Activated CD4-positive, alpha-beta T cell treated with anti-CD3 and anti-CD28 coated beads, Interleukin-2, amount 50 U/mL, for 16 hours (primary cell): ENCODE results near the gene ARHGAP25.
"Not testable (repeated sequence)": the region's sequence is repeated elsewhere in the genome, so short reads cannot be mapped to it uniquely, and the experiment has no call there.

Experiments used
- DNase-seq: peaks from one replicate; pipeline ENCODE4 v3.0.0-alpha.2; 2020

The ARHGAP25 gene

DNA sequence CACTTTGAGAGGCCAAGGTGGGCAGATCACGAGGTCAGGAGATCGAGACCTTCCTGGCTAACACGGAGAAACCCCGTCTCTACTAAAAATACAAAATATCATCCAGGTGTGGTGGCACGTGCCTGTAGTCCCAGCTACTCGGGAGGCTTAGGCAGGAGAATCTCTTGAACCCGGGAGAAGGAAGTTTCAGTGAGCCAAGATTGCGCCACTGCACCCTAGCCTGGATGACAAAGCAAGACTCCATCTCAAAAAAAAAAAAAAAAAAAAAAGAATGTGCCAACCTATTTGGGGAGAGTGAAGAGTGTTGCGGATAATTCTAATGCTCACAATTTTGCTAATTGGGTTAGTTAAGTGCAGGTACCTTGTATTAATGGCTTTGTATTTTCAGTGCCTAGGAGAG, 67.5 kb downstream of the ARHGAP25 start:
- not testable (repeated sequence) for DNase-seq

DNA sequence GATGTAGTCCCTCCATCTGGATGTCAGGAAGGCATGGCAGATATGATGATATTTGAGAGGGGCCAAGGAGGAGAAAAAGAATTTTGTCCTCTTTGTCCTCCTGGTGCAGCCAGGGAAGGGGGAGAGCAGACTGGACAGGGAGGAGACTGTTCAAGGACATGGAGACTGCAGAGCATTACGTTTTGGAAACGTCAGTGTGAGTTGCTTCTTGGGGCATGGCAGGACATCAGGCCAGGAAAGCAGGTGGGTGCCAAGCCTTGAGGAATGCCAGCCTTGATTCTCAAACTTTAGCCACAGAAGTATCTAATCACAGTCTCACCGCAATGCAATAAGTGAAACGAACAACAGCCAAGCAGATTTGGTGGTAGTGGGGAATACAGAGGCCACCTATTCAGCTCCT, 70.4 kb downstream of the ARHGAP25 start:
- no peak for DNase-seq

DNA sequence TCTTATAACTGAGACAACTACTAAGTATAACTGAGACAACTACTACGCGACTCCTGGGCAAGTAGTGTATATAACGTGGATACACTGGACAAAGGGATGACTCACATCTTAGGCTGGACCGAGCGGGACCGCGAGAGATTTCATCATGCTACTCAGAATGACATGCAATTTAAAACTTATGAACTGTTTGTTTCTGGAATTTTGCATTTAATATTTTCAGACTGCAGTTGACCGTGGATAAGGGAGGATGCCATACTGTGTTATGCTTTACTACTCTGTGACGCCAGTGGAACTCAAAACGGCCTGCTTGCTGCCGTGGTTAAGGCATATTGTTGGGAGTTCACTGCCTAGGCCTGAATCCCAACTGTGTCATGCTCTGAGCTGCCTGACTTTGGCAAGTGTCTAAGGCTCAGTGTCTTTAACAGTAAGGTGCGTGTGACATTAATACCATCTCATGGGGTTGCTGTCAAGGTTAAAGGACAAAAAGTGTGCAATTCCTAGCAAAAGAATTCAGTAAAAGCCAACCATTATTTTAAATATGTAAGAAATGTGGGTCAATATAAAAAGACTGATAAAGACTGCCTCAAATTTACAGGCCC, 72.0 kb downstream of the ARHGAP25 start:
- no peak for DNase-seq

DNA sequence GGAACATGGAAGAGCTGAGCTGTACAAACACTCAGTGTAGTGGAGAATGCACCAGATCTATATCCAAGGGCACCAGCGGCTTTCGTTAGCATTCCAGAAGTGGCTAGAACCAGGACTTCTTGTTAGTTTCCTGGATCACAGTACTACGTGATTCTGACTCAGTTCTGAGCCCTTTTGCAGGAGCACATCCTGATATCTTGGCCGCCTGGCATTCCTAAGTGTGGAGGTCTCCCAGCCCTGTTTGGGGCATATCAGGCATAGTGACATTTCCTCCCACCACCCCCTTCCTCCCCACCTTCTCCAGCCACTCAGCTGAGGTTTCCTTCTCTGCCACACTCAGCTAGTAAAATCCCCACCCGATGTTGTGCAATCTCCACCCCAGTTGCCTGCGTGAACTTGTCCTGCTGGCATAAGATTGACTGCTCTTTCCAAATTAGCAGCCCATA, 73.2 kb downstream of the ARHGAP25 start:
- DNase-seq = no peak

DNA sequence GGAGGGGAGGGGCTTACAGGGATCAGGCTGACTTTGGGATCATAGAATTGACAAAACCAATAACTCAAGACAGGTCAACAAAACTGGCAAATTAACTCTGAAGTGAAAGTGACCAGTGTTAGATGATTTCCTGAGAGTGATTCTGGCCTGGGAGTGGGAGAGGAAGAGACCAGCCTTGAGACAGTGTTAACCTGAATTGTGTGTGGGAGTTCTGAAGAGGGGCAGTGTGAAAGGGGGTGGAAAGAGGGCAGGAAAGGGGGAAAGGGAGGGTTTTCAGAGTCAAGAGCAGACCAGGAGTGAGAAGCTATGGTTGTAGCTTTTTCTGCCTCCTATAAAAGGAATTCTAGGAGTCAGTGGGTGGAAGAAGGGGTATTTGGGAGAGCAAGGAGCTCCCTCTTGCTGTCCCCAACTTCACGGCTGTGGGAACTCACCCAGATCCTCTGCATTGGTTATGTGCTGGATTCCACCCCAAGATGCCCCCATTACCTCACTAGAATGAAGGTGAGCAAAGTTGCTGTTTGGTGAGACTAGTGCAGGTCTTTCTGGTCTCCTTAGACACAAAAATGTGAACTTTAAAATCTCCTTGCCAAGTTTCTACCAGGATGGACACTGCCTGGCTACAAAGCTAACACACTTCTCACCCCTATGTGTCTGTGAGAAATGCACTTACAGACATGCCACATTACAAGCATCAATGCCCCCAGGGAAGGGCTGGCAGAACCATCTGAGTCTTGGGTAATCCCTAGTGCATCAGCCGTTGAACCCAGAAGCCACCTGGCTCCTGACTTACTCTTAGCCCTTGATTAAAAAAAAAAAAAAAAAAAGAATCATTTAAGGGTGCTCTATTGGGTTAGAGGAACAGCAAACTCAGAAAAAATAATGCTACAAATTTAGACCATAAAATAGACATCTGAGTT, 75.0 kb downstream of the ARHGAP25 start:
- DNase-seq = no peak

DNA sequence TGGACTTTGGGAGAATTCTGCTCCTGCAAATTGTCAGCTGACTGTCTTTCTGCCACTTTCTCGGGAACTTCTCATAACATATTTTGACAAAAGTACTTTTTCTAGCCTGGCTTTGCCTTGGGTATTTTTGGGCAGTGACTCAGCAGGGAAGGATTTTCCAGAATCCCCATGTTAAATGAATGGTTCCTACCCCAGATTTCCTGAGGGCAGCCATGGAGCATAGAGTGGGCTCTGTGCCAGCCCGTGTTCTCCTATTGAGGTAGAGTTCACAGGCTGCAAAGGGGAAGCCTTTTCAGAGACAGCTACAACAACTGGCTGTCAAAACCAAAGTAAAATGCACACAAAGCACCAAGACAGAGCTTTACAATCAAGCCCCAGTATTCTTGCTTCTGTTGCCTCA, 76.8 kb downstream of the ARHGAP25 start:
- no peak for DNase-seq

DNA sequence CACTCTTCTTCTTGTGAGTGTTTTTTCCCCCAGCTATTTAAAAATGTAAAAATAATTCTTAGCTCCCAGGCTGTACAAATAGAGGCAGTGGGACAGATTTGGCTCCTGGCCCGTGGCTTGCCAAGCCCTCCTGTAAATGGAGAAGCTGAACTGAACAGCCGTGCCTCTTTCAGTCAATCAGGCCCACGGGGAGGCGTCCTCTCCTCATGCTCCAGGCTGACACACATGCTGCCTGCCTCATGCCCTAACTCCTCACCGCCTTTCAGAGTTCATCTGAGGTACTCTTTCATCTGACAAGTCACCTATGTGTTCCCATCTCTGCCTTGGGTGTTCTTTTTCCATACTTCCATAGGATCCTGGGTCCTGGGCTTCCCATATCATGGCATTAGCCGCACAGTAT, 77.6 kb downstream of the ARHGAP25 start:
- no peak for DNase-seq

DNA sequence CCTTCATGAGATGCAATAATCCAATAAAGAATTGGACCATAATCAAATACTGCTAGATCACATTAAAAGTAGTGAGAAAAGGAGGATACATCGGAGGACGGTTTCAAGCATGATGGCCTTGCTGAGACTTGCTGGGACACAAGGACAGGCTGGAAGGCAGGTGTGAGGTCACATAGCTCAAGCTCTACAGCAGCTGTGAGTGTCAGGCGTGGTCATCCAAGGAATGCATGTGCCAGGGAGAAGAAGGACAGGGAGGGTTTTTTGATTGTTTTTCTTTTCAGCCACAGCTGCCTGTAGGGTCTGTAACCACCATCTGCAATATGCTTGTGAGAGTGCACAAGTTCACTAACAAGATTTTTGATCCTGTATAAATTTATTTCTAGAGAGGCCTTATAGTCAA, 79.0 kb downstream of the ARHGAP25 start:
- no peak for DNase-seq

DNA sequence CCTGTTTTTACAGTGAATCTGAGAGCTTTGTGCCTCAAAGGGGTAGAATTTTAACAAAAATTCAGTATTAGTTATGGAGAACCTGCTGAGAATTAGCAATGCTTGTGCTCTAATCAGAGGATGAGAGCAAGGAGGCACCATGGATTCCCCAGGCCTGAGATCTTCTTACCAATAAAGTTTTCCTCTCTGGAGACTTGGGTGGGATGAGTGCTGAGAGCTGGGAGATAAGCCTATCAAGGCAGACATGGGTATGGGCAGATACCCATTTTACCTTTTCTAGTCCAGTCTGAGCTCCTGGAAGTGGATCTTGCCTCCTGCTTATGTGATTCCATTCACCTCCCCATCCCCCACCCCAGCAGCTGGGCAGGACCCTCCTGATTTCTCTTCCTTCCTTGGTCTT, 82.7 kb downstream of the ARHGAP25 start:
- DNase-seq = no peak

DNA sequence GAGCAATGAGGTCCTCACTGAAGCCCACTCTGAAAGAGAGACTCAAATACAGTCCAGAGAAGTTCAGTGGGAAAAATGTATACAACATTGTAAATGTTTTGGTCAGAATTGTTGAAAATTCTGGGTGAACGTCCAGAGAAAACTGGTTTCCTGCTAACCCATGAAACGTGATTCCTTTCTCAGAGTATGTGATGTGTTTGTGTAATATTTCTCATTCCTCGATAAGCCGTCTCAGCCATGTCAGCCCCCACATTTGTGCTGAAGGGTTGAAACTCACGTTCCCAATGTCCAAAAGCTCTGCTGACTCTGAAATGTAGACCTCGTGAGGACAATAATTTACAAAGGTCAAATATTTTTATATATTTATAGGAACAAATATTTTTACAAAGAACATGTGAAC, 84.9 kb downstream of the ARHGAP25 start:
- no peak for DNase-seq

DNA sequence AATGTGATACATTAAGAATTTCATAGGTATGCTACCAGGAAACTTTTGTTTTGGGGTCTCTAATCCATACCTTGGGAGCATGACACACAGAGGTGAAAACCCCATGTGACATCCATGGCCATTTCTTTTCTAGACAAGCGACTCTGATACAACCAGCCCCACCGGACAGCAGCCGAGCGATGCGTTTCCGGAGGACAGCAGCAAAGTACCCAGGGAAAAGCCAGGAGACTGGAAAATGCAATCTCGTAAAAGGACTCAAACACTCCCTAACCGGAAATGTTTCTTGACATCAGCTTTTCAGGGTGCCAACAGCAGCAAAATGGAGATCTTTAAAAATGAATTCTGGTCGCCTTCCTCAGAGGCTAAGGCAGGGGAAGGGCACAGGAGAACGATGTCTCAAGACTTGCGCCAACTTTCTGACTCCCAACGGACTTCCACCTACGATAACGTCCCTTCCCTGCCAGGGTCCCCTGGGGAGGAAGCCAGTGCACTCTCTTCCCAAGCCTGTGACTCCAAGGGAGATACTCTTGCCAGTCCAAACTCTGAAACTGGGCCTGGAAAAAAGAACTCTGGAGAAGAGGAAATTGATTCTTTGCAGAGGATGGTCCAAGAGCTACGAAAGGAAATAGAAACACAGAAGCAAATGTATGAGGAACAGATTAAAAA, 87.7 kb downstream of the ARHGAP25 start:
- DNase-seq = no peak

DNA sequence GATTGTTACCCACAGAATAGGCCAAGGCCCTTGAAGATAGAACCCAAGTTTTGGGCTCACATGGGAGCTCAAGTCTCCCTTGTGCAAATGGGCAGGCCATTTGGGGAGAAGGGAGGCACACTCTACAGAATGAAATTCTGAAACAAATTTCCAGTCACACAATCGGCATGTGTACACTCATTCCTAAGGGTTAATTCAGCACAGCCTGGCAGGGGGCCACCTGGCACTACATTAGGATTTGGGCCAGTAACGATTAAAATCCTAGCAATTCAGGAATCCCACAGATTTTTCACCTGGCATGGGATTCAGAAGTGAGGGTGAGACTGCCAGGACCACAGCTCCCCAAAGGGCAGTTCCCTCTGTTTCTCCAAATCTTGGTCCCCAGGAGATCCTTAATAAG, 90.2 kb downstream of the ARHGAP25 start:
- no peak for DNase-seq

DNA sequence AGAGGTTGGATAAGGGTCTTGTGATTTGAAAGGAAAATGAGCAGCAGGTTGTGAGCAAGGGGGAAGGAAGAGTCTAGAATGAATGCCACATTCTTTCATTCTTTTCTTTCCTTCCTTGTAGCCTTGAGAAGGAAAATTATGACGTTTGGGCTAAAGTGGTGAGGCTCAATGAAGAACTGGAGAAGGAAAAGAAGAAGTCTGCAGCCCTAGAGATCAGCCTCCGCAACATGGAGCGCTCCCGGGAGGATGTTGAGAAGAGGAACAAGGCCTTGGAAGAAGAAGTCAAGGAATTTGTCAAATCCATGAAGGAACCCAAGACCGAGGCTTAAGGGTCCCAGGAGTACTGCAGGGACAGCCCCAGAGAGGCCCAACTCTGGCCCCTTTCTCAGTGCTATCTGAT, 91.3 kb downstream of the ARHGAP25 start:
- no peak for DNase-seq

DNA sequence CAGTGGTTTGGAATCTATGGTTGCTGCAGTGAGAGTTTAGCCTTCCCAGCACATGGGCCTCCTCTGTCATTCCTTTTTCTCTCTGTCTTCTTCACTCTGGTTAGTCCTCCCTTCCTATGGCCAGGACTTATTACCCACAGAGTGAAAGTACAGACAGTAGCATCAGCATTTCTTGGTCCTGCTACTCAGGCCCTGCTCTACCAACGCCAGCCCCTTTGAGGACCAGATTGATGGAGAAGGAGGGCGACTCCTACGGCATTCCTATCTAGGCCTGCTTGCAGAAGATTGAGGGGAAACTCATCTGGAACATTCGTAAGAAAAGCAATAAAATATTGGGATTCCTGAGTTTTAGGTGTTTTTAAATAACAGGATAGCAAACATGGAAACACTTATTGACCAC, 93.1 kb downstream of the ARHGAP25 start:
- no peak for DNase-seq

DNA sequence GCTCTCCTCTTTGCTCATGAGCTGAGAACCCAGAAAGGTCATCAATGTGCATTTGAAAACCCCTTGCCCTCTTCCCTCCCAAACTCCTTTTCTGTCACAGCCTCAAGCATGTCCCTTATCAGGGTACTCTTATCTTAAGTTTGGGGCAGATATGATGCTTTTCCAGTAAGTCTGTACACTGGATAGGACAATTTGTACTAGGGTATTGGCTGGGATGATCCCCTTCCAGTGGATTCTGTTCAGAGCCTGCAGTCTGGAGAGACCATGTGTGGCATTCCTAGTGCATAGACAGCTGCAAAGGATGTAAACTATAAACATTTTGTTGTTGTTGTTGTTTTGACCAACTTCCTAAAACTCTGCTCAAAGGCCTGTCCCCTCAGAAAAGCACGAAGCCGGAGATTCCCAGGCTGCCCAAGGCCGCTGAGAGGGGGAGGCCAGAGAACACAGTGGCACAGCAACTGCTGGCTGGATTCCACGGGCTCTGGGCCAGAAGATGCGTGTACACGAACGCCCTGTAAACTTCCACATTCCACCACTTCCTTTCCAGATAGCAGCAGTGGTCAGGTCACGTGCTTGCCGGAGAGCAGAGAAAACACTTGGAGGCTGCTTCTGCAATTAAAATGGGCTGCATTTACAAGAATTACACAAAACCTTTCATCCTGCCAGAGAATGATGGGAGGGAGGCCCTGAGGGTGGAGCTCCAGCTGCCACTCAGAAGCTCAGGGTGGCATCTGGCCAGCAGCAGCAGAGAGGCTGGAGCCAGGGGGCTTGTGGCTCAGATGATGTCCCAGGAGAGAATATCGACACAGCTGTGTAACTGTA, 94.5 kb downstream of the ARHGAP25 start:
- DNase-seq = peak; percentile 74

DNA sequence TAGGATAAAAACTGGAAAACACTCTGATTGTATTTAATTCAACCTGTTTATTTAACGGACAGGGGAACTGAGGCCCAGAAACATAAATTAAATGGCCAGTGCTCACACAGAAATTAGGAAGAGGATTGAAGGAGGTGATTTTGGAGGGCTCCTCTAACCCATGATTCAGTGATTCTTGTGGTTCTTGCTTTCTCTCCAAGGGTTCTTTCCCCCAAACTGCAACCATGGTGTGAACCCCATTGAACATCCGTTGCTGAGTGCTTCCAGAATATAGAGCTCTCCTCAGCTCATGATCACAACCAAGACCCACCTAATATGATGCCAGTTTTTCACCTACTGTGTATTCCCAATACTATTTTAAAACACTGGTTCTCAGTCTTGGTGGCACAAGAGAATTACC, 95.1 kb downstream of the ARHGAP25 start:
- peak; percentile 25 for DNase-seq

DNA sequence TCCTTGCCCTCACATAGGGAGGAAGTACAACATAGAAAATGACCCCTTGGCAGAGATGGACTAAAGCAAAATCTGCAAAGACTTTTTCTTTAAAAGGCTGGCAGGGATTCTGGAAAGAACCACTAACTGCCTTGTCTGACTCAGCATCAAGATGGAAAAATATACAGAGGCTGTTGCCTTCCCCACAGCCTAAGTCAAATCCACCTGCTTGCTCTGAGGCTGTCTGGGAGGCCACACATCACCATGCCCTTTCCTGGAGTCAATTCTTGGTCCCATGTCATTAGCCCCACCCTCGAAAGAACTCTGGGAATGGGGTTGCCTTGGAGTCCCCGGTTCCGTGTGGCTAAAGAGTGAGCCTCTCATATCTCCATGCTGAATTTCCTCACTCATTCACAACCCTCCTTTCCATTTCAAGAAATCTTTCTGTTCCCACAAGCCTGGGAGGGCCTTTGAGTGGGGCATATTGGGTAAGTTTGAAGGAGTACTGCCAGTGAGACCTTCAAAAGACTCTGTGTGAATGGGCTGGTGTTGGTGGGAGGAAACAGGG, 97.1 kb downstream of the ARHGAP25 start:
- no peak for DNase-seq

DNA sequence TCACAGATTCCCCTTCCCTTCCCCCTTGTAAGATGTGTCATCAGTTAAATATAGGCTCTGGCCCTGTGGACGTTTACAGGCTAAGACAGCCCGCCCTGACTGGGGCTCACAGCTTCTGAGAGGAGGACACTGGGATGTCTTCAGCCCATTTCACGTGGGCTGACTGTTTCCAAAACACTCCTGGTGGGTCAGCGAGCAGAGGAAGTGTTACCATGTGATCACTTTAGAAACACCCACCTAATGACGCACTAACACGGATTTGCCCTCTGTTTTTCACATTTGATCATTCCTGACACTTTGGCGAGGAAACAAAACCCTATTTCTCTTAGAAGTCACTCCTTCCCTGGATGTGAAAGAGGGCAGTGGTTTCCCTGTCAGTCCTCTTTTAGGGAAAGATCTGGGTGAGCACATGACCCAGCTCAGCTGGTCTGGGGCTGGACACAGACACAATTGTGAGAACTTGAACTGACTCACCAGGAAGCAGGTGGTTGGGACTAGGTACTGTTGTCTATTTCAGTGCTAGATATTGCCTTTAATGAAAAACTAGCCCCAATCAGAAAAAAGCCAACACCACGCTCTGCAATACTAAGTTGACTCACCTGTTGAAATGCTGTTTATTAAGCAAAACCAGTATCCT, 97.7 kb downstream of the ARHGAP25 start:
- DNase-seq = peak; percentile 47

DNA sequence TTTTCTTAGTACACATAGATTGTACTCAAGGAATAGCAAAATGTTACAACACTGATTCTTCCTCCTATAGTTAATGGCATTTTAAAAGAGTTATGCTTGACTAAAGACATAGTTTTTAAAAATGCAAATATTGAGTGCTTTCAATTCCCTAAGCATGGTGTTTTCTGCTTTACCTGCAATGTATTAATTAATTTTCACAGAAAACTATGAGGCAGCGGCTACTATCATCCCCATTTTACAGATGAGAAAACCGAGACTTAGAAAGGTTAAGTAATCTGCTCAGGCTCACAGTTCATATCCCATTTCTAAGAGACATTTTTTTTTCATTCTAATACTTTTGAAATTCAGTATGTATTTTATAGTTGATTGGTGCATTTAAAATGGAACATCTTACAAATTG, 98.6 kb downstream of the ARHGAP25 start:
- DNase-seq = no peak

DNA sequence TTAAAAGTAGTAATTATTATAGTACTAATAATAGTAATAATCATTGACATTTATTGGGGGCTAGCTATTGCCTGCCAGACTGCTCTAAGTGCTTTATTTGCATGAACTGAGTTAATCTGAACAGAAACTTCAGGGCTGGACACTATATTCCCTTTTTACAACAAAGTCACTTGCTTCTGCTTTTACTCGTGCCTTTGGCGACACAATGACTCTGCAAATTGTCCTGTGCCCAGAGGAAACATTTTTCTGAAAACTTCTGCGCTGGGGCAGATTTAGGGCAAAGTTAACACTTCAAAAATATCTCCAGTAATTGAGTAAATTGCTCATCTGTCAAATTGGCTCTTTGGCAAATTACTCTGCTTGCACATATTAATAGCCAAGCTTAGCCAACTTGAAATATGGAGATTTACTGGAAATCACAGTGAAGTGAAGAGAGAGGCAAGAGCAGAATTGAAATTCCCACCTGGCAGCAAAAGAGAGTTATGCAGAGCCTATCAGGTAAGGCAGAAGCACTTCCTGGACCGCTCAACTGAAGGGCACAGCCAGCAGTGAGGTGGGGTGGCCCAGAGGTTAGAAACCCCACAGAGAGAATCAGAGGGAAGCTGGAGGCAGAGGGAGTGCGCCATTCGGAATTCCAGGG, 100.2 kb downstream of the ARHGAP25 start:
- DNase-seq = no peak

DNA sequence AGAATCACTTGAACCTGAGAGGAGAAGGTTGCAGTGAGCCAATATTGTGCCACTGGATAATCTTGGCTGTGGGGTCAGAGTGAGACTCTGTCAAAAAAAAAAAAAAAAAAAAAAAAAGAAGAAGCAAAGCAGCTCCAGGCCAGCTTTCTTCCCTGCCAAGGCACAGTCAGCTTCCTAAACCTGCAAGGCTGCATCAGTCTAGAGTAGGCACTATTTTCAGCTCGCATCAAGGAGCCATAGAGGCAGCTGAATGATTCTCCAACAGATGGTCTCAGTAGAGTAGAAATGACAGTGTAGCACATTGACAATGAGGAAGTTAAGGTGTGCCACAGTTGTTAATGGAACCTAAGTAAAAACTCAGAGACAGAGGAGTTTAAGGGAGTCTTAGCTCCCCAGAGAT, 101.0 kb downstream of the ARHGAP25 start:
- DNase-seq = no peak
